T-helper 22 cell (primary cell): Measurements from ENCODE around the gene DIP2A.
"Not testable (repeated sequence)": the region's sequence is repeated elsewhere in the genome, so short reads cannot be mapped to it uniquely, and the experiment has no call there.

Experiments
- DNase-seq: peaks from one replicate; pipeline ENCODE4 v3.0.0-alpha.2; 2020; ENCODE audit warnings: low read depth

Gene DIP2A

DNA sequence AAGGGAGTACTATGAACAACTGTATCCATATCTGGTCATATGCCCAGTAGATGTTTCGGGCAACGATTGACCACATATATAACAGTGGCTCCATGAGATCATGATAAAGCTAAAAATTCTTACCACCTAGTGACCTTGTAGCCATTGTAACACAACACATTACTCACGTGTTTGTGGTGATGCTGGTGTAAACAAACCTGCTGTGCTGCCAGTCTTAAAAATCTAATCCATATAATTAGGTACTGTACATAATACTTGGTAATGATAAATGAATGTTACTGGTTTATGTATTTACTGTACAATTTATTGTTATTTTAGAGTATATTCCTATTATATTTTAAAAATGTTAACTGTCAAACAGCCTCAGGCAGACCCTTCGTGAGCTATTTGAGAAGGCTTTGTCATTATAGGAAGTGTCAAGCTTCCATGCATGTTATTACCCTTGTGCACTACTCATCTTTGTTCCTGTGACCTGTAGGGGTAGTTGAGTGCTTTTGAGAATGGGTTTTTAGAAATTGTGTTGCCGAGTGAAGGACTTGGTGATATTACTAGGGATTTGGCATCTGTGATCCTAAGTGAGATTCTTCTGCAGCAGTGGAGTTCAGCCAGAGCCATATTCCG is 23.6 kb downstream of the DIP2A start:
- no peak for DNase-seq

DNA sequence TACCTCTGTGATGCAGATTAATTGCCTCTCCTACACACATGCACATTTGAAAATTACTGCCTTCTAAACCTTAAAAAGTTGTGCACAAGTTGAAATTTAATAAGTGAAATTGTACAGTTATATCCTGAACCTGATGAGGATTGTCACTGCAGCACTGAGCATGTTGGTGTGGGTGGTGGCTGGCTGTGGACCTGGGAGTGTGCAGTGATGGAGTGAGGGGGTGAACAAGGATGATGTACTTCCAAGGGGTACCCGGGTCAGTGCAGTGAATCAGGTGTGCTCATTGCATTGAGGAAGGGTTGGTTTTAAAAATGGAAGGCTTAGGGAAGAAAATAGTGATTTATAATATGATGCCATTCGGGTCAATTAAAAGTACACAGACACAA is 24.1 kb downstream of the DIP2A start:
- DNase-seq, result no peak

DNA sequence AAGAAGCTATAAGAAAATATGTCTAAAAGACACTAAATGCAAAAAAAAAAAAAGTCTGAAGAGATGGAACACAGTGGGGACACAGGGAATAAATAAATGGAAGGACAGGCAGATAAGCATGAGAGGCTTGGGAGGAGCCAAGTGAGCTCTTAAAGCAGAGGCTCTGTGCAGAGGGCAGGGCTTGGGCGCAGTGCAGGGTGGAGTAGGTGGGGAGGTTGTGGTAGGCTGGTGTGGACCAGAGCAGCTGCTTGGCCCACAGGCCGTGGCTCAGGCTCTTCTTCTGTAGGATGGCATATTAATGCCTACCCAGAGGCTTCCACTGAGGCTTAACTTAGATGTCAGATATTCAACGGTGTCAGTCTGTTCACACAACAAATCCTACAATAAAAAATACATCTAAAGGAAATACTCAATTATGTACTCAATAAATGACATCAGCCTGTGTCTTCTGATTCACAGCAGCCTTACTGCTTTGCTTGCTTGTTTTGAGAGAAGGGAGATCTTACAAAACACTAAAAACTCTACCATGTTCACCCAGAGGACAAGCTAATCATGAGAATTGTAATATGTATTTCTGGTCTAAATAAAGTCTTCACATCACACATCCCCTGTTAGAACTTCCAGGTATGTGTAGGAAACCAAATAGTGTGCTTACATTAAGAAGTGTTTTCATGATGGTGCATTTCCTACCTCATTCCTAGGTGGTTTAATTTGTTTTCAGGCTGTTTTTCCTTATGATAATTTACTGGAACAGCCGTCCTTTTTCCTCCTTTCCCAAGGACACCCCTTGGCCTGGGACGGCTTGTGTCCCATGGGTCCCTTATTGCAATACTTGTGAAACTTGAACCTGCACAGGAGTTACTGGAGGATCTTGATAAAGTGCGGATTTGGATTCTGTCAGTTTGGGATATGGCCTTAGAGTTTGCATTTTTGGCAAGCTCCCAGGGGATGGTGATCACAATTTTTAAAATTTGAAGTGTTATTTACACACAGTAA is 24.9 kb downstream of the DIP2A start:
- DNase-seq, result no peak

- no peak for DNase-seq
Observed at GRCh38 chr21:46486481-46487126, 27.9 kb downstream of the DIP2A start.

DNA sequence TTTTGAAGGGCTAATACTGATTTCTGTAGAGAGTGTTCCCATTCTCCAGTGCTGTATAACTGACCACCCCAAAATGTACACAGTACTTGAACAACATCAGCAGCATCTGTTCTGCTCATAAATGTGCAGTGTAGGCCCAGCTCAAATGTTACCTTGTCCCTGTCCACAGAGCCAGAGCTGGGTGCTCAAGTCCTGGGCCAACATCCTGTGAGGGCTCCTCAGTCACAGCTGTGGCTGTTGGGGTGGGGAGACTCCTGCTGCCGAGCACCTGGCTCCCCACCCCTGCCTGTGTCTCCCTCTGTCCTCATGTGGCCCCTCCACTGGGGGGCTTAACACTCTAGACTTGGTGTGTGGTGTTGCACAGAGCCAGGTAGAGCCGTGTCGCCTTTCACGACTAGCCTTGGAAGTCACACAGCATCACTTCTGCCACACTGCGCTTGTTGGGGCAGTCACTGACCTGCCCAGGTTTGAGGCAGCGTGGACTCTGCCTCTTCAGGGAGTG is 30.5 kb downstream of the DIP2A start:
- no peak for DNase-seq

DNA sequence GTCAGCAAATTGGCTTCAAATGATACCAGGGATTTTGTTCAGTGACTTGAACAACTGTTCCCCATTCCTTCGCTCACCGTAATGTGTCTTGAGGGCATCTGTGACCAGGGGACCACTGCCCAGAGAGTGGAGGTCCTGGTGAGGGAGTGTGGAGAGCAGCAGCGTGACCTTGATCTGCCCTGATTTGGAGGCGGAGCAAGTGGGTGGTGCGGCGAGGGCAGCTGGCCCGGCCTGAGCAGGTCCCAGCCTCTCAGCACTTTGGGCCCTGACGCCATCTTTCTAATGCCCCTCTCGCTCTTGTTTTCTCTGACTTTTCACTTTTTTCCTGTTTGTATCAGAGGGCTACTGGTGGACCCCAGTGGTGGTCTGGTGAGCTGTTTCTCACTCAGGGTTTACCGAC is 31.1 kb downstream of the DIP2A start:
- DNase-seq, result no peak

DNA sequence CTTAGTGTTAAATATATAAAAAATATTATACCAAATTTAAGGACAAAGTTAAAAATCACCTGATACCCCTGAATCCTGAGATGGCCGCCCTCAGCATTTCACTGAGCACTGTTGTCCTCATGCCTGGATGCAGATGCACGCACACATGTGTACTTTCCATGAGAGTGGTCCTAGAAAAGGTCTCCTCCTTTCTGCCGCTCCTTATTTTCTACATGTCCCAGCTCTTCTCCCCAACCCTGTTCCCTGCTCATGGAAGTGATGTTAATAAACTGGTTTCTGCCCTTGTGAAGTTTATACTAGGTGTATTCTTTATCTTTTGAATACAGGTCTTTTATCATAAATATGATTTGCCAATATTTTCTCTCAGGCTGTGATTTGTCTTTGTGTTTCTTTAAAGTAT is 32.9 kb downstream of the DIP2A start:
- no peak for DNase-seq

DNA sequence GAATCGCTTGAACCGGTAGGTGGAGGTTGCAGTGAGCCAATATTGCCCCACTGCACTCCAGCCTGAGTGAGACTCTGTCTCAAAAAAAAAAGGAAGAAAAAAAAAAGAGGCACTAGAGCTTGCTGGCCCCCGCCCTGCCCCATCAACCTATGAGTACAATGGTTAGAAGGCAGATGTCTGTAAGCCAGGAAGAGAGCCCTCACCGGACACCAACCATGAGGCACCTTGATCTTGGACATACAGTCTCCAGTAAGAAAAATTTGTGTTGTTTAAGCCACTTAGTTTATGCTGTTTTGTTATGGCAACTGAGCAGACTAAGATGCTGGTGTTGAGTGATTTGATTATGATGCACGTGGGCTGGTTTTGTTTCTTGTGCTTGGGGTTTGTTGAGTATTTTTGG is 34.2 kb downstream of the DIP2A start:
- no peak for DNase-seq

GRCh38 chr21:46493828-46494227 is 35.1 kb downstream of the DIP2A start:
- DNase-seq, result no peak

- DNase-seq, result no peak
Observed at GRCh38 chr21:46498335-46499050, 39.8 kb downstream of the DIP2A start.

DNA sequence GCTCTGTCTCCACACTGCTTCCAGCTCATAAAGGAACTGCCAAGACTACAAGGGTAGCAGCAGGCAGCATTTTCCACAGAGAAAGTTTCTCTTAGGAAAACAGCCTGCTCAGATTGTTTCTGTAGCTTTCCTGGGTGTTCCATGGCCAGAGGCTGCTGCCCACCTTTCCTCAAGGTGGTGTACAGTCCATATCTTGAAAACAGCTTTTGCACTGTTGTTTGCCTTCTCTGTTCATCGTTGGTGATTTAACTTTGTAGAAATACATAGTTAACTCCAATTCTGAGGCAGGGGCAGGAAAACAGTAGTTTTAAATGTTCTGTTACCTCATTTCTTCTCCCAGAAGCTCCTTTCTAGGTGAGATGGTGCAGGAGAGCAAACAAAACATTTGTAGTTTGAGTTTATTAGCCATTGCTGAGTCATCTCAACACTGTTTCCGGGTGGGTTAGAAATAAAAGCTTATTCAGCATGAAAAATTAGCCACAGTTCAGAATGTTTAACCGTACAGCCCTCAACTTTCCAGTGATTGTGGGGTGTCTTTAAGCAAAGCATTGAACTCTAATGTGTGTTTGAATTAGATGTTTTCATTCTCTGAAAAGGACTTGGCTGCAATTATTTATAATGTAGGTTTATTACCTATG is 41.7 kb downstream of the DIP2A start:
- DNase-seq, result no peak

DNA sequence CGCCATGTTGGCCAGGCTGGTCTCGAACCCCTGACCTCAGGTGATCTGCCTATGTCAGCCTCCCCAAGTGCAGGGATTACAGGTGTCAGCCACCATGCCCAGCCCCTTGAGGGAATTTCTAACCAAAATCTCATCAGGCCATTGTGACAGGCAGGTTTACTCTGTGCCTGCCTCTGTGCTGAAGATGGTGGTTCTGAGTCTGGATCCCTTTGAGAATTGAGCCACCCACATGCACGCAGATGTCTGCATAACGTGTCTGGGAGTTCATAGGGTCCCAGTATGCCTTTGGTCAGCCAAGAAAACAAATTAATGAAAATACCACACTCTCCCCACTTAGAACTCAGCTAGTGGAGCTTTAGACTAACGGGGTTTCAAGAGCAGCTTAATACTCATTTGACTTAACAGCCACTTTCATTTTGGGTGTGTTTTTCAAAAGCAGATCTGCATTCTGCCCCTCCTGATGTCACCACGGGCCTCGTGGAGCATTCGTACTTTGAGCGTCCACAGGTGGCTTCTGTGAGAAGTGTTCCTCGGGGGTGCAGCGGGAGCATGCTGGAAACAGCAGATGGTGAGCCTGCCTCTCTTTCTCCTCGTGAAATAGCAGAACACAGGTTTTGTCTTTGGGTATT is 45.3 kb downstream of the DIP2A start:
- DNase-seq, result no peak

- DNase-seq, result no peak
Observed at GRCh38 chr21:46504666-46505065, 46.0 kb downstream of the DIP2A start.

DNA sequence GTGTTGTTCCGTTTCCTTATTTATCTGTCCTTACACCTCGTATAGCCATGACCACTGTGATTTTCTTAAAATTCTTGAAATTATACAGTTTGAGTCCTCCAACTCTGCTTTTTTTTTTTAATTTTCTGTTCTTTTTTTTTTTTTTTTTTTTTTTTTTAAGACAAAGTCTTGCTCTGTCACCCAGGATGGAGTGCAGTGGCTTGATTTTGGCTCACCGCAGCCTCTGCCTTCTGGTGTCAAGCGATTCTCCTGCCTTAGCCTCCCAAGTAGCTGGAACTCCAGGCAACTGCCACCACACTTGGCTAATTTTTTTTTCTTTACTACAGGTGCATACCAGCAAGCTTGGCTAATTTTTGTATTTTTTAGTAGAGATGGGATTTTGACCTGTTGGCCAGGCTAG is 48.9 kb downstream of the DIP2A start:
- no peak for DNase-seq

DNA sequence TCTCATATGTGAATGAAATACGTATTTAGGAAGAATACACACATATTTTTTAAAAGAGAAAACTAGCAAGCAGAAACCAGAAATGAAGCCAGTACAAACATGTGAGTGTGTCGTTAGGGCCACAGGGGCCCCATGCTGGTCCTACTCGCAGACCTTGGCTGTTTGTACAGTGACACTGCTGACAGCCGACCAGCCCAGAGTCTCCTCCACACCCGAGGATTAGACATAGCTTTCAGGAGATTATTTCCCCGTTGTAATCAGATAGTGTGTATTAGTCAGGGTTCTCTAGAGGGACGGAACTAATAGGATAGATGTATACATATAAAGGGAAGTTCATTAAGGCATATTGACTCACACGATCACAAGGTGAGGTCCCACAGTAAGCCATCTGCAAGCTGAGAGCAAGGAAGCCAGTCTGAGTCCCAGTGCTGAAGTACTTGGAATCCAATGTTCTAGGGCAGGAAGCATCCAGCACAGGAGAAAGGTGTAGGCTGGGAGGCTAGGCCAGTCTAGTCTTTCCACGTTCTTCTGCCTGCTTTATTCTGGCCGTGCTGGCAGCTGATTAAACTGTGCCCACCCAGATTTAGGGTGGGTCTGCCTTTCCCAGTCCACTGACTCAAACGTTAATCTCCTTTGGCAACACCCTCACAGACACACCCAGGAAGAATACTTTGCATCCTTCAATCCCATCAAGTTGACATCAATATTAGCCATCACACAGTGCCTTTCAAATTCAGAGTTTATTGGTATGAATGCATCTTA is 51.2 kb downstream of the DIP2A start:
- DNase-seq, result no peak

DNA sequence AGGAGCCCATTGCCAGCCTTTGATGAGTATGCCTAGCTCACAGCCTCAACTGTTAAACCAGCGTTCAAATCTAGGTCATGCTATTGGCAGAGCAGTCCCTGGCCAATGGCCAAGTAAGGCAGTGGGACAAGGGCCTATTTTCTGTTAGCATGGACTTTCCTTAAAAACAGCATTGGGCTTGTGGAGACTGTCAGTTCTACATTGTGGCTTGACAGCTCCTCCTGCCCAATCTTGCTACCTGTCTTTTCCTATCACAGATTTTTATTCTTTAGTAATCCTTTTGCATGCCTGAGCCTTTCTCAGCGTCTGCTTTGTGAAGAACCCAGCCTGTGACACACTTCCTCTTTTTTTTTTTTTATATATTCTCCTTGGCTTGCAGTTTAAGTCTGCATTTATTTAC is 56.4 kb downstream of the DIP2A start:
- no peak for DNase-seq

- DNase-seq, result no peak
Observed at GRCh38 chr21:46516068-46516467, 57.4 kb downstream of the DIP2A start.

DNA sequence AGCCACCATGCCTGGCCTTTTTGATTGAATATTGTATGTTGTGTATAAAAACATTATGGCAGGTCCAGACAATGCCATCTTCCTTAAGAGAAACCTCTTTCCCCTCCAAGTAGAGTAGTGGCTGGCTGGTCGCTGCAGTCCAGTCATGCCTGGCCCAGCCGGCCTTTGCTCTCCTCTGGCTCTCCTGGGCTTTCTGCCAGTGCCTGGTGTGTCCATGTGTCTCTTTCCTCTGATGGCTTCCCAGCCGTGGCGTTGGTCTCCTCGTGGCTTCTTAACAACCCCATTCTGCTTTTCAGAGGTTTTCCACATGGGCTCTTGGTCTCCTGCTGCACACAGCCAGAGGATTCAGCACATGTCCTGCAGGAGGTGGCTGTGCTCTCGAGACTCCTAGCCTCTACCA is 58.7 kb downstream of the DIP2A start:
- DNase-seq, result no peak

DNA sequence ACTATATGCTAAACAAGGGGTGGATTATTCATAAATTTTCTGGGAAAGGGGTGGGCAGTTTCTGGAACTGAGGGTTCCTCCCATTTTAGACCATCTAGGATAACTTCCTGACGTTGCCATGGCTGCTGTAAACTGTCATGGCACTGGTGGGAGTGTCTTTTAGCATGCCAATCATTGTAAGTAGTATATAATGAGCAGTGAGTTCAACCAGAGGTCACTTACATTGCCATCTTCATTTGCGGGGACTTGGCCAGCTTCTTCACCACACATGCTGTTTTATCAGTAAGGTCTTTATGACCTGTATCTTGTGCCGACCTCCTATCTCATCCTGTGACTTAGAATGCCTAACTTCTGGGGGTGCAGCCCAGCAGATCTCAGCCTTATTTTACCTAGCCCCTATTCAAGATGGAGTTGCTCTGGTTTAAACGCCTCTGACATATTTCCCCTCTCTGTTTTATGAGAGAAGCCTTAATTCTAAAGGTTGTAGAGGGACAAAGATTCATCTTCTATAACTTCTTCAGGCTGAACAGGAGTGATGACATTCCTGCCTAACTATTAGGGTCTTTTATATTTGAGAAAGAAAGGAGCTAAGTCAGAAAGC is 60.4 kb downstream of the DIP2A start:
- no peak for DNase-seq

DNA sequence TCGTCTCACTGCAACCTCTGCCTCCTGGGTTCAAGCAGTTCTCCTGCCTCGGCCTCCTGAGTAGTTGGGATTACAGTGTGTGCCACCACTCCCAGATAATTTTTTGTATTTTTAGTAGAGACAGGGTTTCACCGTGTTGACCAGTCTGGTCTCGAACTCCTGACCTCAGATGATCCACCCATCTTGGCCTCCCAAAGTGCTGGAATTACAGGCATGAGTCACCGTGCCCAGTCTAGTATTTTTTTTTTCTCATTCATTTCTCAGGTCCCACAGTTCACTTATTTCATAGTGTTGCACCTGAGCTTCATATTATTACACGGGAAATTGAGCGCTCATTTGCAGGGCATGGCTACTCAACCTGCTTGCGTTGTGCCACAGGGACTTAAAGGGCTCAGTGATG is 68.7 kb downstream of the DIP2A start:
- DNase-seq, result not testable (repeated sequence)
